Left lobe of liver (tissue), 2 donors: ENCODE measurements around the gene FAM227A. TPM values are rescaled to one million over a fixed set of nuclear protein-coding genes. Genes with fewer than 3 reads are reported as not detected.
"Not testable (repeated sequence)": the region's sequence is repeated elsewhere in the genome, so short reads cannot be mapped to it uniquely, and the experiment has no call there.

Experiments used
- ATAC-seq: fragments of 200-7000 bp; cut with Tn5 transposase; one replicate; pipeline ENCODE4 v1.9.1; 2020; ENCODE audit warnings: mild to moderate bottlenecking, moderate library complexity
- DNase-seq: peaks from one replicate; pipeline ENCODE4 v3.0.0-alpha.2; 2020; ENCODE audit warnings: low spot score
- total RNA-seq: library from RNA; stranded (reverse); gene quantifications from one replicate; pipeline ENCODE4 v1.2.1, GENCODE V29; 2021
- donor health status: DM: no; HTN: no; CAD: no; lungs with moderate emphysema.
- donor health status: DM: no; HTN: yes; CAD: no.

FAM227A gene
- total RNA-seq, 1 donor from 2014 or later = 0.03 TPM

GRCh38 chr22:38674888-38675287 lies 18.7 kb upstream of the FAM227A start:
- no peak for ATAC-seq
- DNase-seq = no peak

- peak; percentile 8 for ATAC-seq
- no peak for DNase-seq
Observed at GRCh38 chr22:38657045-38657909, 1.1 kb upstream of the FAM227A start.

GRCh38 chr22:38655519-38656255 lies 505 bp downstream of the FAM227A start:
- no peak for ATAC-seq
- no peak for DNase-seq

GRCh38 chr22:38653741-38654140 lies 2.5 kb downstream of the FAM227A start:
- no peak for ATAC-seq
- no peak for DNase-seq

- DNase-seq (no peak), ATAC-seq (no peak)
Observed at GRCh38 chr22:38652859-38653258, 3.3 kb downstream of the FAM227A start.

- DNase-seq (no peak), ATAC-seq (no peak)
Observed at GRCh38 chr22:38649841-38650522, 6.2 kb downstream of the FAM227A start.

- no peak for ATAC-seq
- DNase-seq = no peak
Observed at GRCh38 chr22:38645430-38645829, 10.8 kb downstream of the FAM227A start.

- not testable (repeated sequence) for DNase-seq
- peak; percentile 66 for ATAC-seq
Observed at GRCh38 chr22:38644245-38644644, 11.9 kb downstream of the FAM227A start.

GRCh38 chr22:38641476-38642040 lies 14.6 kb downstream of the FAM227A start:
- ATAC-seq = no peak
- no peak for DNase-seq

- ATAC-seq (no peak), DNase-seq (no peak)
Observed at GRCh38 chr22:38638728-38639127, 17.5 kb downstream of the FAM227A start.

- DNase-seq (no peak), ATAC-seq (no peak)
Observed at GRCh38 chr22:38638216-38638615, 18.0 kb downstream of the FAM227A start.

- no peak for ATAC-seq
Observed at GRCh38 chr22:38632528-38632927, 23.7 kb downstream of the FAM227A start.

GRCh38 chr22:38631724-38632123 lies 24.5 kb downstream of the FAM227A start:
- ATAC-seq = no peak
- no peak for DNase-seq

More at GRCh38 chr22:38632528-38632927, 23.7 kb downstream of the FAM227A start:
- DNase-seq = no peak

GRCh38 chr22:38629108-38629507 lies 27.1 kb downstream of the FAM227A start:
- no peak for DNase-seq
- ATAC-seq = no peak

- DNase-seq = no peak
- no peak for ATAC-seq
Observed at GRCh38 chr22:38628444-38628843, 27.7 kb downstream of the FAM227A start.

GRCh38 chr22:38623351-38623750 lies 32.8 kb downstream of the FAM227A start:
- no peak for DNase-seq
- no peak for ATAC-seq

GRCh38 chr22:38618682-38619081 lies 37.5 kb downstream of the FAM227A start:
- ATAC-seq = no peak
- no peak for DNase-seq

- ATAC-seq (no peak), DNase-seq (no peak)
Observed at GRCh38 chr22:38618258-38618657, 37.9 kb downstream of the FAM227A start.

- ATAC-seq, DNase-seq: not testable (repeated sequence)
Observed at GRCh38 chr22:38615064-38615405, 41.2 kb downstream of the FAM227A start.

GRCh38 chr22:38614332-38615063 lies 41.7 kb downstream of the FAM227A start:
- DNase-seq (no peak), ATAC-seq (no peak)

- no peak for DNase-seq
- ATAC-seq = no peak
Observed at GRCh38 chr22:38613588-38613987, 42.6 kb downstream of the FAM227A start.
